ENCODE results near the gene CRADD.
"Not testable (repeated sequence)": the region's sequence is repeated elsewhere in the genome, so short reads cannot be mapped to it uniquely, and the experiment has no call there.

- TF ChIP-seq CTCF, EZH2phosphoT487, EZH2 (IDR thresholded peaks at IDR 0.05): not testable (repeated sequence)
Measured at GRCh38 chr12:93871566-93871965, 194.4 kb downstream of the CRADD start.
